ENCODE data around the gene NADK.

DNA sequence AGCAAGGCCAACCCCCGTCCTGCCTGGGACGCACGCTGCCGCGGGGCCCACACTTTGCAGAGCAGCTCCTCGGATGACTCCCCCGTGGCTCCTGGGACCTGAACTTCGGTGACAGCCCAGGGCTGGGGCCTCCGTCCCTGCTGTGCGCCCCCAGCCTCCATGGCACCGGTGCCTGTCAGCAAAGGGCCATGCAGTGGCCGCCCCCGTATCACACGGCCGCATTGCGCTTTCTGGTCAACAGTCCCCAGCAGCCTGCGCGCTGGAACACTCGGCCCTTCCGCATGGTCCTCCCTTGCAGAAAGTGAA lies 18.0 kb downstream of the NADK start:
- no peak for TF ChIP-seq POLR2AphosphoS5 (IDR thresholded peaks at IDR 0.05)
- TF ChIP-seq, protein P1, sequence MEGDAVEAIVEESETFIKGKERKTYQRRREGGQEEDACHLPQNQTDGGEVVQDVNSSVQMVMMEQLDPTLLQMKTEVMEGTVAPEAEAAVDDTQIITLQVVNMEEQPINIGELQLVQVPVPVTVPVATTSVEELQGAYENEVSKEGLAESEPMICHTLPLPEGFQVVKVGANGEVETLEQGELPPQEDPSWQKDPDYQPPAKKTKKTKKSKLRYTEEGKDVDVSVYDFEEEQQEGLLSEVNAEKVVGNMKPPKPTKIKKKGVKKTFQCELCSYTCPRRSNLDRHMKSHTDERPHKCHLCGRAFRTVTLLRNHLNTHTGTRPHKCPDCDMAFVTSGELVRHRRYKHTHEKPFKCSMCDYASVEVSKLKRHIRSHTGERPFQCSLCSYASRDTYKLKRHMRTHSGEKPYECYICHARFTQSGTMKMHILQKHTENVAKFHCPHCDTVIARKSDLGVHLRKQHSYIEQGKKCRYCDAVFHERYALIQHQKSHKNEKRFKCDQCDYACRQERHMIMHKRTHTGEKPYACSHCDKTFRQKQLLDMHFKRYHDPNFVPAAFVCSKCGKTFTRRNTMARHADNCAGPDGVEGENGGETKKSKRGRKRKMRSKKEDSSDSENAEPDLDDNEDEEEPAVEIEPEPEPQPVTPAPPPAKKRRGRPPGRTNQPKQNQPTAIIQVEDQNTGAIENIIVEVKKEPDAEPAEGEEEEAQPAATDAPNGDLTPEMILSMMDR (IDR thresholded peaks at IDR 0.05) = no peak

All from esophagus muscularis mucosa (tissue), 3 donors.